ENCODE measurements around the gene PDLIM7.

Gene PDLIM7

GRCh38 chr5:177448244-177448950, 49.0 kb downstream of the PDLIM7 start:
- ChIA-PET CTCF (interaction anchor here (0.8 to 4.9 kb wide), 3 partner anchors 45 to 59 kb away, joined by 3 to 30 read pairs (median 15); no protein-coding TSS in a partner anchor), POLR2A (interaction anchor here (0.9 to 1.9 kb wide), 6 partner anchors 21 to 82 kb away, joined by 3 to 4 read pairs (median 4); no protein-coding TSS in a partner anchor)
- DNase-seq (ENCODE audit: extremely low spot score): no peak
- TF ChIP-seq ELF4 (IDR thresholded peaks at IDR 0.05) (no peak), CTBP1 (IDR thresholded peaks at IDR 0.05; ENCODE audit: borderline replicate concordance) (no peak), SUZ12 (IDR thresholded peaks at IDR 0.05) (no peak), FOXM1 (IDR thresholded peaks at IDR 0.05; ENCODE audit: borderline replicate concordance) (no peak), L3MBTL2 (conservative IDR thresholded peaks at IDR 0.05) (no peak), BHLHE40 (IDR thresholded peaks at IDR 0.05; ENCODE audit: borderline replicate concordance) (no peak)

- TF ChIP-seq PKNOX1 (IDR thresholded peaks at IDR 0.05): no peak
- TF ChIP-seq LEF1 (IDR thresholded peaks at IDR 0.05; ENCODE audit: borderline replicate concordance): no peak
- no peak for TF ChIP-seq ARNT (IDR thresholded peaks at IDR 0.05)
- TF ChIP-seq NFRKB (IDR thresholded peaks at IDR 0.05): no peak
- TF ChIP-seq SP1 (IDR thresholded peaks at IDR 0.05): no peak
- TF ChIP-seq BHLHE40 (IDR thresholded peaks at IDR 0.05; ENCODE audit: borderline replicate concordance): no peak
- TF ChIP-seq TARDBP (IDR thresholded peaks at IDR 0.05): no peak
- TF ChIP-seq FOXK2 (IDR thresholded peaks at IDR 0.05): no peak
- no peak for TF ChIP-seq L3MBTL2 (conservative IDR thresholded peaks at IDR 0.05)
- no peak for TF ChIP-seq FOXA1 (IDR thresholded peaks at IDR 0.05)
- no peak for TF ChIP-seq HDGF (IDR thresholded peaks at IDR 0.05; ENCODE audit: borderline replicate concordance)
- no peak for TF ChIP-seq ZNF384 (IDR thresholded peaks at IDR 0.05)
- CTCF ChIA-PET: interaction anchor here (1.7 to 4.9 kb wide), 3 partner anchors 44 to 138 kb away, joined by 6 to 30 read pairs (median 15); no protein-coding TSS in a partner anchor
- POLR2A ChIA-PET: interaction anchor here (0.5 to 1.9 kb wide), 8 partner anchors 21 to 335 kb away, joined by 3 to 4 read pairs (median 3); no protein-coding TSS in a partner anchor
- no peak for DNase-seq (ENCODE audit: extremely low spot score)
Measured at GRCh38 chr5:177447611-177448243, 49.7 kb downstream of the PDLIM7 start.

- ChIA-PET POLR2A (interaction anchor here (0.5 to 7.4 kb wide), 7 partner anchors 22 to 334 kb away, joined by 3 to 69 read pairs (median 3); partner anchors contain the start of gene GRK6), CTCF (interaction anchor here (1.7 to 4.9 kb wide), 3 partner anchors 44 to 137 kb away, joined by 6 to 30 read pairs (median 15); no protein-coding TSS in a partner anchor)
- DNase-seq (ENCODE audit: extremely low spot score): peak; percentile 63
- TF ChIP-seq SP1 (IDR thresholded peaks at IDR 0.05) (no peak), NFRKB (IDR thresholded peaks at IDR 0.05) (no peak), ZNF384 (IDR thresholded peaks at IDR 0.05) (no peak), L3MBTL2 (conservative IDR thresholded peaks at IDR 0.05) (peak; percentile 25; the same call in 1 of the 2 replicates), CTBP1 (IDR thresholded peaks at IDR 0.05; ENCODE audit: borderline replicate concordance) (no peak), BHLHE40 (IDR thresholded peaks at IDR 0.05; ENCODE audit: borderline replicate concordance) (no peak), ELF4 (IDR thresholded peaks at IDR 0.05) (no peak)
Measured at GRCh38 chr5:177447066-177447610, 50.3 kb downstream of the PDLIM7 start.

GRCh38 chr5:177446200-177447065, 51.0 kb downstream of the PDLIM7 start, which contains the start of gene PRR7:
Gene PRR7 (plus strand): TSS chr5:177446814. CDS start chr5:177455068, 8,254 bp downstream.
- ChIA-PET POLR2A (interaction anchor here (0.6 to 7.4 kb wide), 10 partner anchors 8 to 76 kb away, joined by 3 to 69 read pairs (median 4); partner anchors contain the start of gene GRK6), CTCF (interaction anchor here (1.0 to 4.9 kb wide), 5 partner anchors 8 to 137 kb away, joined by 3 to 30 read pairs (median 6); no protein-coding TSS in a partner anchor)
- TF ChIP-seq CTBP1 (IDR thresholded peaks at IDR 0.05; ENCODE audit: borderline replicate concordance) (no peak), HDGF (IDR thresholded peaks at IDR 0.05; ENCODE audit: borderline replicate concordance) (no peak), FOXK2 (IDR thresholded peaks at IDR 0.05) (no peak), L3MBTL2 (conservative IDR thresholded peaks at IDR 0.05) (no peak), FOXM1 (IDR thresholded peaks at IDR 0.05; ENCODE audit: borderline replicate concordance) (0 out of 2 replicates have a peak, but pooled peaks have one; percentile 44), TARDBP (IDR thresholded peaks at IDR 0.05) (no peak)
- peak; percentile 81 for DNase-seq (ENCODE audit: extremely low spot score)

- DNase-seq (ENCODE audit: extremely low spot score): no peak
- TF ChIP-seq LEF1 (IDR thresholded peaks at IDR 0.05; ENCODE audit: borderline replicate concordance) (no peak), PKNOX1 (IDR thresholded peaks at IDR 0.05) (no peak), BHLHE40 (IDR thresholded peaks at IDR 0.05; ENCODE audit: borderline replicate concordance) (no peak), ARNT (IDR thresholded peaks at IDR 0.05) (no peak), FOXK2 (IDR thresholded peaks at IDR 0.05) (no peak), L3MBTL2 (conservative IDR thresholded peaks at IDR 0.05) (no peak), CTBP1 (IDR thresholded peaks at IDR 0.05; ENCODE audit: borderline replicate concordance) (no peak), HDGF (IDR thresholded peaks at IDR 0.05; ENCODE audit: borderline replicate concordance) (no peak), SP1 (IDR thresholded peaks at IDR 0.05) (no peak), FOXM1 (IDR thresholded peaks at IDR 0.05; ENCODE audit: borderline replicate concordance) (no peak)
- ChIA-PET POLR2A (interaction anchor here (1.1 to 7.4 kb wide), 8 partner anchors 8 to 75 kb away, joined by 3 to 69 read pairs (median 6); partner anchors contain the start of gene GRK6), CTCF (interaction anchor here (0.6 to 4.9 kb wide), 5 partner anchors 8 to 75 kb away, joined by 3 to 30 read pairs (median 5); no protein-coding TSS in a partner anchor)
Measured at GRCh38 chr5:177445917-177446199, 51.5 kb downstream of the PDLIM7 start.

All from HEK293T (cell line).